K562 (cell line): ENCODE data around the gene PDPK1. TPM values are rescaled to one million over a fixed set of nuclear protein-coding genes. Genes with fewer than 3 reads are reported as not detected.

ENCODE experiments used
- BCL6 ChIP-seq: fragments of 250-450 bp; sonication (Bioruptor Pico); IDR thresholded peaks from 2 replicates; pipeline ENCODE4 v1.4.0; 2020
- CEBPZ ChIP-seq: fragments of 150-350 bp; IDR thresholded peaks from 2 replicates; pipeline ENCODE4 v1.6.1; 2014; ENCODE audit warnings: low read depth, mild to moderate bottlenecking, low read length, borderline replicate concordance
- KAT8 ChIP-seq: fragments of 450-650 bp; IDR thresholded peaks from 2 replicates; pipeline ENCODE4 v1.6.1; 2016; ENCODE audit warnings: low read depth, mild to moderate bottlenecking
- KLF10 ChIP-seq: fragments of 250-450 bp; sonication (Bioruptor Pico); IDR thresholded peaks from 2 replicates; pipeline ENCODE4 v1.6.1; 2021; ENCODE audit warnings: matching md5 sums
- MBD2 ChIP-seq: sonication (generic); IDR thresholded peaks from 2 replicates; pipeline ENCODE4 v1.6.1; 2016; ENCODE audit warnings: low read depth, borderline replicate concordance
- NONO ChIP-seq, 2 experiments: fragments of 200-400 bp in 1 of 2; fragments of 450-650 bp in 1 of 2; formaldehyde crosslinking in 1 of 2; IDR thresholded peaks; 2 replicates each; pipeline ENCODE4 v1.6.1; 2017; ENCODE audit warnings: low read depth in 2 of 2, mild to moderate bottlenecking in 2 of 2, moderate library complexity in 2 of 2, low read length in 1 of 2
- SIN3B ChIP-seq: fragments of 450-650 bp; IDR thresholded peaks from 2 replicates; pipeline ENCODE4 v1.6.1; 2017; ENCODE audit warnings: low read depth, mild to moderate bottlenecking, moderate library complexity
- SREBF2 ChIP-seq: sonication (generic); formaldehyde crosslinking; IDR thresholded peaks from 2 replicates; pipeline ENCODE4 v1.4.0; 2020; ENCODE audit warnings: mild to moderate bottlenecking, missing genetic modification reagents
- XRCC3 ChIP-seq: fragments of 450-650 bp; IDR thresholded peaks from 2 replicates; pipeline ENCODE4 v1.6.1; 2017; ENCODE audit warnings: mild to moderate bottlenecking, moderate library complexity
- ZC3H8 ChIP-seq: fragments of 450-650 bp; IDR thresholded peaks from 2 replicates; pipeline ENCODE4 v1.6.1; 2017
- ZNF124 ChIP-seq: sonication (generic); formaldehyde crosslinking; IDR thresholded peaks from 2 replicates; pipeline ENCODE4 v1.8.1; 2022; ENCODE audit warnings: missing genetic modification reagents
- ZNF239 ChIP-seq: fragments of 250-450 bp; sonication (Bioruptor Pico); IDR thresholded peaks from 2 replicates; pipeline ENCODE4 v1.4.0; 2020; ENCODE audit warnings: mild to moderate bottlenecking
- ZNF253 ChIP-seq: fragments of 250-450 bp; sonication (Bioruptor Pico); conservative IDR thresholded peaks from 2 replicates; pipeline ENCODE4 v1.6.1; 2021; ENCODE audit warnings: mild to moderate bottlenecking
- polyA plus RNA-seq, 8 experiments: library from polyadenylated mRNA; depleted of rRNA in 4 of 8; stranded (reverse) in 5 of 8; unstranded in 3 of 8; fragments of >200 nt; fragmentation: Nextera tagmentation in 2 of 8; fragmentation: Illumina TruSeq in 1 of 8; extraction: Ambion mirVana in 2 of 8; extraction: Trizol in 1 of 8; gene quantifications; 2 replicates each; pipeline versions ENCODE4 v1.2.1 to v1.2.3, GENCODE V29; 2011 to 2014; ENCODE audit warnings: inconsistent platforms in 1 of 8, missing spikeins in 1 of 8
- total RNA-seq, 7 experiments: library from RNA; depleted of rRNA in 6 of 7; stranded (reverse); fragments of >200 nt in 6 of 7; fragmentation: Illumina TruSeq in 2 of 7; extraction: Trizol in 2 of 7; gene quantifications; 2 replicates each; pipeline versions ENCODE4 v1.2.1 to v1.2.3, GENCODE V29; 2011 to 2021; ENCODE audit warnings: low replicate concordance in 1 of 7
- TF ChIP-seq, protein P1 (sequence below): fragments of 200-800 bp; sonication (Bioruptor generic); IDR thresholded peaks from 2 replicates; pipeline ENCODE4 v1.6.1; 2017; ENCODE audit warnings: missing genetic modification characterization, missing compliant biosample characterization
- TF ChIP-seq, protein P2 (sequence below): fragments of 450-650 bp; formaldehyde crosslinking; IDR thresholded peaks from 2 replicates; pipeline ENCODE4 v1.4.0; 2022; ENCODE audit warnings: missing genetic modification characterization

Gene PDPK1
- total and polyA plus RNA-seq, 9 of the 15 experiments (the other 6 are each of a cell fraction or from before 2014, with no cell fraction given), result 4.0 to 37.2 (median 18.7) TPM

- no peak for TF ChIP-seq ZNF253
- no peak for TF ChIP-seq ZC3H8
- TF ChIP-seq XRCC3, result no peak
- TF ChIP-seq, protein P1, sequence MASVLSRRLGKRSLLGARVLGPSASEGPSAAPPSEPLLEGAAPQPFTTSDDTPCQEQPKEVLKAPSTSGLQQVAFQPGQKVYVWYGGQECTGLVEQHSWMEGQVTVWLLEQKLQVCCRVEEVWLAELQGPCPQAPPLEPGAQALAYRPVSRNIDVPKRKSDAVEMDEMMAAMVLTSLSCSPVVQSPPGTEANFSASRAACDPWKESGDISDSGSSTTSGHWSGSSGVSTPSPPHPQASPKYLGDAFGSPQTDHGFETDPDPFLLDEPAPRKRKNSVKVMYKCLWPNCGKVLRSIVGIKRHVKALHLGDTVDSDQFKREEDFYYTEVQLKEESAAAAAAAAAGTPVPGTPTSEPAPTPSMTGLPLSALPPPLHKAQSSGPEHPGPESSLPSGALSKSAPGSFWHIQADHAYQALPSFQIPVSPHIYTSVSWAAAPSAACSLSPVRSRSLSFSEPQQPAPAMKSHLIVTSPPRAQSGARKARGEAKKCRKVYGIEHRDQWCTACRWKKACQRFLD (CRISPR knock-in tag), result no peak
- peak; percentile 61; the same call in 1 of the 2 replicates for TF ChIP-seq MBD2
- TF ChIP-seq CEBPZ, result no peak
- no peak for TF ChIP-seq KAT8
- no peak; a peak in 1 of 4 replicates for TF ChIP-seq NONO (IDR thresholded peaks at IDR 0.05; ENCODE audit: low read depth in 2 of 2, low read length in 1 of 2)
- no peak for TF ChIP-seq BCL6
- no peak for TF ChIP-seq KLF10 (CRISPR knock-in tag)
- TF ChIP-seq, protein P2, sequence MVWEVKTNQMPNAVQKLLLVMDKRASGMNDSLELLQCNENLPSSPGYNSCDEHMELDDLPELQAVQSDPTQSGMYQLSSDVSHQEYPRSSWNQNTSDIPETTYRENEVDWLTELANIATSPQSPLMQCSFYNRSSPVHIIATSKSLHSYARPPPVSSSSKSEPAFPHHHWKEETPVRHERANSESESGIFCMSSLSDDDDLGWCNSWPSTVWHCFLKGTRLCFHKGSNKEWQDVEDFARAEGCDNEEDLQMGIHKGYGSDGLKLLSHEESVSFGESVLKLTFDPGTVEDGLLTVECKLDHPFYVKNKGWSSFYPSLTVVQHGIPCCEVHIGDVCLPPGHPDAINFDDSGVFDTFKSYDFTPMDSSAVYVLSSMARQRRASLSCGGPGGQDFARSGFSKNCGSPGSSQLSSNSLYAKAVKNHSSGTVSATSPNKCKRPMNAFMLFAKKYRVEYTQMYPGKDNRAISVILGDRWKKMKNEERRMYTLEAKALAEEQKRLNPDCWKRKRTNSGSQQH (CRISPR knock-in tag), result 0 out of 2 replicates have a peak, but pooled peaks have one; percentile 8
- no peak for TF ChIP-seq ZNF124 (CRISPR knock-in tag)
- TF ChIP-seq ZNF239 (CRISPR knock-in tag), result no peak
- TF ChIP-seq SREBF2, result no peak
- TF ChIP-seq SIN3B, result no peak
These were observed 5.9 kb upstream of the PDPK1 start (continued) for GRCh38 chr16:2531696-2532493.
